ENCODE data around the gene RSRC1.

Gene RSRC1

DNA sequence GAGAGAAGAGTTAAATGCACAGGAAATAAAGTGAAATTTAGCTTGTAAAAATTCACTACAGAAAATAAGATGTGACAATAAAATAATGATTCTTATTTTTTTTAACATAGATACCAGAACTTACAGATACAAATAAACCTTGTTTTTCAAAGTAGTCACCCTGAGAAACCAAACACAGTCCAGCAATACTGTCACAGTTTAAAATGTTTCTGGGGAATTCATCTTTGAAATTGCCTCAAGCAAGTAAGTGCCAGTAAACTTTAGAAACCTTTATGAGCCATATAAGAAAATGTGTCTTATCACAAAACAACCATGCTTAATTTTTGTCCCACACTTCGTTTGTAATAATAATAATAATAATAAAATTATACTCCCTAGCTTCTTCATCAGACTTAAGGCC is 23.5 kb upstream of the RSRC1 start:
- Histone ChIP-seq H3K4me1 (ENCODE audit: insufficient read depth, low read length) (no peaks in the 10 kb centered on the region), H3K27ac (ENCODE audit: low read length) (no peak overlapping the region), H3K36me3 (ENCODE audit: insufficient read depth, low read length) (no peaks in the 10 kb centered on the region), H3K4me2 (ENCODE audit: insufficient read depth, low read length) (no peak overlapping the region), H3K79me2 (ENCODE audit: insufficient read depth, low read length) (no peaks in the 10 kb centered on the region), H3K9me3 (ENCODE audit: insufficient read depth, low read length, severe bottlenecking) (no peaks in the 10 kb centered on the region), H3K9ac (ENCODE audit: low read depth, low read length) (no peak overlapping the region), H3K4me3 (ENCODE audit: low read depth in 1 of 2, low read length in 2 of 2) (no peak overlapping the region), H2AFZ (ENCODE audit: low read depth, low read length) (no peak overlapping the region), H4K20me1 (ENCODE audit: insufficient read depth, low read length) (no peaks in the 10 kb centered on the region), H3K27me3 (ENCODE audit: insufficient read depth, low read length, poor library complexity) (peaks cover 2% of the 10 kb centered on the region)
- ATAC-seq (ENCODE audit: insufficient read depth, low read depth) = no peak
- TF ChIP-seq, protein P1, sequence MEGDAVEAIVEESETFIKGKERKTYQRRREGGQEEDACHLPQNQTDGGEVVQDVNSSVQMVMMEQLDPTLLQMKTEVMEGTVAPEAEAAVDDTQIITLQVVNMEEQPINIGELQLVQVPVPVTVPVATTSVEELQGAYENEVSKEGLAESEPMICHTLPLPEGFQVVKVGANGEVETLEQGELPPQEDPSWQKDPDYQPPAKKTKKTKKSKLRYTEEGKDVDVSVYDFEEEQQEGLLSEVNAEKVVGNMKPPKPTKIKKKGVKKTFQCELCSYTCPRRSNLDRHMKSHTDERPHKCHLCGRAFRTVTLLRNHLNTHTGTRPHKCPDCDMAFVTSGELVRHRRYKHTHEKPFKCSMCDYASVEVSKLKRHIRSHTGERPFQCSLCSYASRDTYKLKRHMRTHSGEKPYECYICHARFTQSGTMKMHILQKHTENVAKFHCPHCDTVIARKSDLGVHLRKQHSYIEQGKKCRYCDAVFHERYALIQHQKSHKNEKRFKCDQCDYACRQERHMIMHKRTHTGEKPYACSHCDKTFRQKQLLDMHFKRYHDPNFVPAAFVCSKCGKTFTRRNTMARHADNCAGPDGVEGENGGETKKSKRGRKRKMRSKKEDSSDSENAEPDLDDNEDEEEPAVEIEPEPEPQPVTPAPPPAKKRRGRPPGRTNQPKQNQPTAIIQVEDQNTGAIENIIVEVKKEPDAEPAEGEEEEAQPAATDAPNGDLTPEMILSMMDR (IDR thresholded peaks at IDR 0.05; ENCODE audit: borderline replicate concordance, extremely low read depth, low read length, poor library complexity, severe bottlenecking) = no peak
- TF ChIP-seq EZH2 (IDR thresholded peaks at IDR 0.05; ENCODE audit: borderline replicate concordance, low read depth, low read length, severe bottlenecking) = no peak
- no peak for DNase-seq

DNA sequence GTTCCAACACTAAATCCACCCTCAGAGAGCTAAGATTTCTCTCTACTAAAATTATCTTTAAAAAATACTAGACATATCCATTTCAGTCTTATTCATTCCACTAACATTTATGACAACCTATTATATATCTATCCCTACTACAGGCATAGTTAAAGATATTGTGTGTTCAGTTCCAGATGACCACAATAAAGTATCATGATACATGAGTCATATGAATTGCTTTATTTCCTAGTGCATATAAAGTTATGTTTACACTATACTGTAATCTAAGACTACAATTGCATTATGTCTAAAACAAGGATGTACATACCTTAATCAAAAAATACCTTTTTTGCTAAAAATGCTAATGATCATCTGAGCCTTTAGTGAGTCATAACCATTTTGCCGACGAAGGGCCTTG is 23.1 kb upstream of the RSRC1 start:
- no peak overlapping the region for H3K27ac ChIP-seq (ENCODE audit: low read length)
- TF ChIP-seq EZH2 (IDR thresholded peaks at IDR 0.05; ENCODE audit: borderline replicate concordance, low read depth, low read length, severe bottlenecking) = no peak
- TF ChIP-seq, protein P1 (IDR thresholded peaks at IDR 0.05; ENCODE audit: borderline replicate concordance, extremely low read depth, low read length, poor library complexity, severe bottlenecking) = no peak
- DNase-seq (no peak), ATAC-seq (ENCODE audit: insufficient read depth, low read depth) (no peak)
- no peaks in the 10 kb centered on the region for H4K20me1 ChIP-seq (ENCODE audit: insufficient read depth, low read length)
- H3K4me1 ChIP-seq (ENCODE audit: insufficient read depth, low read length) = no peaks in the 10 kb centered on the region
- no peak overlapping the region for H2AFZ ChIP-seq (ENCODE audit: low read depth, low read length)
- H3K9me3 ChIP-seq (ENCODE audit: insufficient read depth, low read length, severe bottlenecking) = no peaks in the 10 kb centered on the region
- H3K4me3 ChIP-seq (ENCODE audit: low read depth in 1 of 2, low read length in 2 of 2) = no peak overlapping the region
- no peaks in the 10 kb centered on the region for H3K36me3 ChIP-seq (ENCODE audit: insufficient read depth, low read length)
- peaks cover 6% of the 10 kb centered on the region for H3K27me3 ChIP-seq (ENCODE audit: insufficient read depth, low read length, poor library complexity)
- no peak overlapping the region for H3K4me2 ChIP-seq (ENCODE audit: insufficient read depth, low read length)
- no peak overlapping the region for H3K9ac ChIP-seq (ENCODE audit: low read depth, low read length)
- H3K79me2 ChIP-seq (ENCODE audit: insufficient read depth, low read length) = no peaks in the 10 kb centered on the region

- H3K27me3 ChIP-seq (ENCODE audit: insufficient read depth, low read length, poor library complexity) = peaks cover 7% of the 10 kb centered on the region
- H3K4me2 ChIP-seq (ENCODE audit: insufficient read depth, low read length) = no peak overlapping the region
- TF ChIP-seq EZH2 (IDR thresholded peaks at IDR 0.05; ENCODE audit: borderline replicate concordance, low read depth, low read length, severe bottlenecking) = no peak
- TF ChIP-seq, protein P1 (IDR thresholded peaks at IDR 0.05; ENCODE audit: borderline replicate concordance, extremely low read depth, low read length, poor library complexity, severe bottlenecking) = no peak
- H3K4me1 ChIP-seq (ENCODE audit: insufficient read depth, low read length) = no peaks in the 10 kb centered on the region
- H3K36me3 ChIP-seq (ENCODE audit: insufficient read depth, low read length) = no peaks in the 10 kb centered on the region
- H2AFZ ChIP-seq (ENCODE audit: low read depth, low read length) = no peak overlapping the region
- no peak overlapping the region for H3K4me3 ChIP-seq (ENCODE audit: low read depth in 1 of 2, low read length in 2 of 2)
- ATAC-seq (ENCODE audit: insufficient read depth, low read depth) (no peak), DNase-seq (no peak)
- H3K9ac ChIP-seq (ENCODE audit: low read depth, low read length) = no peak overlapping the region
- H4K20me1 ChIP-seq (ENCODE audit: insufficient read depth, low read length) = no peaks in the 10 kb centered on the region
- H3K79me2 ChIP-seq (ENCODE audit: insufficient read depth, low read length) = no peaks in the 10 kb centered on the region
- H3K9me3 ChIP-seq (ENCODE audit: insufficient read depth, low read length, severe bottlenecking) = no peaks in the 10 kb centered on the region
- no peak overlapping the region for H3K27ac ChIP-seq (ENCODE audit: low read length)
Measured at GRCh38 chr3:158091531-158091930, 18.4 kb upstream of the RSRC1 start.

GRCh38 chr3:158093526-158093925 is 16.4 kb upstream of the RSRC1 start:
- ATAC-seq (ENCODE audit: insufficient read depth, low read depth) (no peak), DNase-seq (no peak)
- Histone ChIP-seq H3K4me3 (ENCODE audit: low read depth in 1 of 2, low read length in 2 of 2) (no peak overlapping the region), H3K4me1 (ENCODE audit: insufficient read depth, low read length) (peaks cover 9% of the 10 kb centered on the region), H3K4me2 (ENCODE audit: insufficient read depth, low read length) (no peak overlapping the region), H2AFZ (ENCODE audit: low read depth, low read length) (no peak overlapping the region), H3K27me3 (ENCODE audit: insufficient read depth, low read length, poor library complexity) (peaks cover 25% of the 10 kb centered on the region), H3K36me3 (ENCODE audit: insufficient read depth, low read length) (no peaks in the 10 kb centered on the region), H3K9me3 (ENCODE audit: insufficient read depth, low read length, severe bottlenecking) (no peaks in the 10 kb centered on the region), H3K79me2 (ENCODE audit: insufficient read depth, low read length) (no peaks in the 10 kb centered on the region), H4K20me1 (ENCODE audit: insufficient read depth, low read length) (no peaks in the 10 kb centered on the region), H3K9ac (ENCODE audit: low read depth, low read length) (no peak overlapping the region), H3K27ac (ENCODE audit: low read length) (no peak overlapping the region)
- TF ChIP-seq EZH2 (IDR thresholded peaks at IDR 0.05; ENCODE audit: borderline replicate concordance, low read depth, low read length, severe bottlenecking) = no peak
- TF ChIP-seq, protein P1 (IDR thresholded peaks at IDR 0.05; ENCODE audit: borderline replicate concordance, extremely low read depth, low read length, poor library complexity, severe bottlenecking) = no peak
